GM12878 (cell line): Measurements from ENCODE around the gene USF1. TPM values are rescaled to one million over a fixed set of nuclear protein-coding genes. Genes with fewer than 3 reads are reported as not detected.

Experiments used
- ATF2 ChIP-seq: IDR thresholded peaks from 2 replicates; pipeline ENCODE4 v1.6.1; 2012; ENCODE audit warnings: low read length, inconsistent platforms
- CHD4 ChIP-seq: fragments of 200-600 bp; sonication (generic); IDR thresholded peaks from 2 replicates; pipeline ENCODE4 v1.6.1; 2016; ENCODE audit warnings: mild to moderate bottlenecking
- E2F8 ChIP-seq: fragments of 450-650 bp; IDR thresholded peaks from 2 replicates; pipeline ENCODE4 v1.6.1; 2018; ENCODE audit warnings: mild to moderate bottlenecking, low read depth, moderate library complexity; ENCODE audit not compliant: partially characterized antibody
- ESRRA ChIP-seq: IDR thresholded peaks from 2 replicates; pipeline ENCODE4 v1.6.1; 2012; ENCODE audit warnings: mild to moderate bottlenecking, low read length, improper control_type of control experiment
- EZH2 ChIP-seq: IDR thresholded peaks from 2 replicates; pipeline ENCODE4 v1.6.1; 2012; ENCODE audit warnings: low read depth, mild to moderate bottlenecking, control low read depth, inconsistent platforms, low read length, borderline replicate concordance; ENCODE audit not compliant: control insufficient read depth
- GATAD2B ChIP-seq: fragments of 450-650 bp; conservative IDR thresholded peaks from 2 replicates; pipeline ENCODE4 v1.6.1; 2017; ENCODE audit warnings: low read depth, mild to moderate bottlenecking, moderate library complexity
- IKZF2 ChIP-seq, 2 experiments: fragments of 450-650 bp; IDR thresholded peaks; 2 replicates each; pipeline ENCODE4 v1.6.1; 2017; ENCODE audit warnings: mild to moderate bottlenecking in 2 of 2, moderate library complexity in 2 of 2
- IRF4 ChIP-seq: IDR thresholded peaks from 2 replicates; pipeline ENCODE4 v1.6.1; 2011; ENCODE audit warnings: low read depth, low read length
- IRF5 ChIP-seq: fragments of 450-650 bp; IDR thresholded peaks from 2 replicates; pipeline ENCODE4 v1.6.1; 2017; ENCODE audit warnings: borderline replicate concordance
- MLLT1 ChIP-seq: fragments of 450-650 bp; IDR thresholded peaks from 2 replicates; pipeline ENCODE4 v1.6.1; 2016; ENCODE audit warnings: mild to moderate bottlenecking
- NR2C1 ChIP-seq: fragments of 450-650 bp; IDR thresholded peaks from 2 replicates; pipeline ENCODE4 v1.6.1; 2017; ENCODE audit warnings: antibody characterized with exemption, mild to moderate bottlenecking, moderate library complexity
- POLR2AphosphoS2 ChIP-seq: IDR thresholded peaks from 2 replicates; pipeline ENCODE4 v1.6.1; 2011; ENCODE audit warnings: low read depth, mild to moderate bottlenecking, low read length, improper control_type of control experiment, moderate library complexity
- RELB ChIP-seq: fragments of 450-650 bp; IDR thresholded peaks from 2 replicates; pipeline ENCODE4 v1.6.1; 2017; ENCODE audit warnings: low read depth, mild to moderate bottlenecking, moderate library complexity
- SMAD1 ChIP-seq: fragments of 450-650 bp; IDR thresholded peaks from 2 replicates; pipeline ENCODE4 v1.6.1; 2018; ENCODE audit warnings: mild to moderate bottlenecking, low read depth; ENCODE audit not compliant: partially characterized antibody
- SMARCA5 ChIP-seq: fragments of 450-650 bp; IDR thresholded peaks from 2 replicates; pipeline ENCODE4 v1.6.1; 2017; ENCODE audit warnings: mild to moderate bottlenecking
- ZNF274 ChIP-seq: IDR thresholded peaks from one replicate; pipeline ENCODE4 v1.8.0; 2011; ENCODE audit not compliant: insufficient read length, insufficient read depth
- ZNF592 ChIP-seq: fragments of 450-650 bp; IDR thresholded peaks from 2 replicates; pipeline ENCODE4 v1.6.1; 2017; ENCODE audit warnings: mild to moderate bottlenecking, moderate library complexity
- polyA plus RNA-seq, 11 experiments: library from polyadenylated mRNA; depleted of rRNA in 4 of 11; unstranded in 6 of 11; stranded (reverse) in 5 of 11; fragments of >200 nt; fragmentation: Nextera tagmentation in 4 of 11; fragmentation: Illumina TruSeq in 1 of 11; extraction: Ambion mirVana in 4 of 11; extraction: Trizol in 1 of 11; gene quantifications; 1 replicate in 1 of 11; 2 replicates in 10 of 11; pipeline versions ENCODE4 v1.2.1 to v1.2.3, GENCODE V29; 2011 to 2016; ENCODE audit warnings: inconsistent platforms in 2 of 11, missing spikeins in 2 of 11, low read depth in 1 of 11
- total RNA-seq, 4 experiments: library from RNA; depleted of rRNA in 3 of 4; stranded (reverse); fragments of >200 nt in 3 of 4; fragmentation: Illumina TruSeq in 1 of 4; extraction: Trizol in 1 of 4; gene quantifications; 2 replicates each; pipeline versions ENCODE4 v1.2.1 to v1.2.3, GENCODE V29; 2013 to 2021

Gene USF1
- total and polyA plus RNA-seq, 10 of the 15 experiments (the other 5 are each of a cell fraction or from before 2014, with no cell fraction given) = 9.4 to 92.1 (median 53.5) TPM

GRCh38 chr1:161038523-161039153 lies 7.1 kb downstream of the USF1 start, which contains the start of gene TSTD1 (continued):
- TF ChIP-seq ATF2 (no peak; the same call in 1 of the 2 replicates), POLR2AphosphoS2 (peak; percentile 91), RELB (peak; percentile 65; the same call in 1 of the 2 replicates), EZH2 (no peak), SMARCA5 (no peak), IKZF2 (IDR thresholded peaks at IDR 0.05) (no peak), SMAD1 (no peak), ZNF592 (no peak), ZNF274 (no peak), ESRRA (no peak), CHD4 (no peak), E2F8 (peak; percentile 65), MLLT1 (no peak), IRF4 (no peak), GATAD2B (peak; percentile 78), NR2C1 (0 out of 2 replicates have a peak, but pooled peaks have one; percentile 43), IRF5 (no peak)
